ENCODE data around the gene COPS7A. TPM values are rescaled to one million over a fixed set of nuclear protein-coding genes. Genes with fewer than 3 reads are reported as not detected.
A peak's percentile ranks its signal among the peaks of the same experiment; 100 is the strongest.

COPS7A gene
- total RNA-seq, 1 experiment from 2014 or later: 67.8 TPM

DNA sequence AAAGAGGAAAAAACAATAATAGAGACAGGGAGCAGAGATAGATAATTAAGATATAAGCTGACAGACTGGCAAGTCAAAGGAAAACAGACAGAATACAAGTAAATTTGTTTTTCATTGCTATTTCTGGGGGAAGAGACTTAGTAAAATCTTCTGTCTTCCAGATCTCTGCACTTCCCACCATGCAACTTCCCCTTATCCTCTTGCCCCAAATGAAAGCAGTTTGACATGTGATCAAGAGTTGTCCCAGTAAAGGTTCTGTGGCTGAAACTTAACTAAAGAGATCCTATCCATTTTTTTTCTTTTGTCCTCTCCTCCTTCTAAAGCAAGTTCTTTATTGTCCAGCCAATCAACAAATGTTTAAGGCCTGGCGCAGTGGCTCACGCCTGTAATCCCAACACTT is 30.6 kb downstream of the COPS7A start:
- Histone ChIP-seq H3K36me3 (ENCODE audit: control insufficient read depth in 1 of 2, insufficient read depth in 2 of 2, low read length in 2 of 2) (peaks cover 18 to 25% of the 10 kb centered on the region in 2 experiments; a peak in 3 of 4 replicates), H3K9me2 (ENCODE audit: insufficient read depth) (no peaks in the 10 kb centered on the region), H3K79me2 (ENCODE audit: insufficient read depth, low read length) (peaks cover 31% of the 10 kb centered on the region), H3K4me2 (ENCODE audit: low read length) (no peak overlapping the region), H3K9ac (ENCODE audit: low read length) (no peak overlapping the region), H3K27ac (ENCODE audit: low read depth, low read length) (0 out of 2 replicates have a peak overlapping the region, but pooled peaks have one; percentile 92), H2AFZ (ENCODE audit: low read depth, low read length, poor library complexity, severe bottlenecking) (no peak overlapping the region), H3K9me3 (ENCODE audit: control insufficient read depth in 1 of 2, insufficient read depth in 1 of 2, low read depth in 1 of 2, low read length in 2 of 2) (no peaks in the 10 kb centered on the region), H3K27me3 (ENCODE audit: insufficient read depth, low read length) (no peaks in the 10 kb centered on the region), H4K20me1 (ENCODE audit: insufficient read depth) (no peaks in the 10 kb centered on the region), H3K4me3 (replicated peaks in 1 of 2; ENCODE audit: low read depth in 1 of 2, low read length in 2 of 2) (no peak overlapping the region), H3K4me1 (ENCODE audit: control insufficient read depth in 1 of 2, insufficient read depth in 2 of 2, low read length in 2 of 2) (peaks cover 14 to 38% of the 10 kb centered on the region in 2 experiments; a peak in 3 of 4 replicates)
- CTCF ChIA-PET: interaction anchor here (0.5 to 4.6 kb wide), 20 partner anchors 8 to 283 kb away, joined by 3 to 53 read pairs (median 10); partner anchors contain the start of genes CDCA3, COPS7A, LAG3 and P3H3
- TF ChIP-seq, protein P1, sequence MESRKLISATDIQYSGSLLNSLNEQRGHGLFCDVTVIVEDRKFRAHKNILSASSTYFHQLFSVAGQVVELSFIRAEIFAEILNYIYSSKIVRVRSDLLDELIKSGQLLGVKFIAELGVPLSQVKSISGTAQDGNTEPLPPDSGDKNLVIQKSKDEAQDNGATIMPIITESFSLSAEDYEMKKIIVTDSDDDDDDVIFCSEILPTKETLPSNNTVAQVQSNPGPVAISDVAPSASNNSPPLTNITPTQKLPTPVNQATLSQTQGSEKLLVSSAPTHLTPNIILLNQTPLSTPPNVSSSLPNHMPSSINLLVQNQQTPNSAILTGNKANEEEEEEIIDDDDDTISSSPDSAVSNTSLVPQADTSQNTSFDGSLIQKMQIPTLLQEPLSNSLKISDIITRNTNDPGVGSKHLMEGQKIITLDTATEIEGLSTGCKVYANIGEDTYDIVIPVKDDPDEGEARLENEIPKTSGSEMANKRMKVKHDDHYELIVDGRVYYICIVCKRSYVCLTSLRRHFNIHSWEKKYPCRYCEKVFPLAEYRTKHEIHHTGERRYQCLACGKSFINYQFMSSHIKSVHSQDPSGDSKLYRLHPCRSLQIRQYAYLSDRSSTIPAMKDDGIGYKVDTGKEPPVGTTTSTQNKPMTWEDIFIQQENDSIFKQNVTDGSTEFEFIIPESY (IDR thresholded peaks at IDR 0.05; ENCODE audit: extremely low read depth, insufficient replicate concordance, low read length): no peak
- TF ChIP-seq POLR2A (IDR thresholded peaks at IDR 0.05; ENCODE audit: borderline replicate concordance, extremely low read depth, insufficient read depth, insufficient read length) (no peak), TCF7L2 (IDR thresholded peaks at IDR 0.05; ENCODE audit: borderline replicate concordance, extremely low read depth, insufficient read depth, insufficient read length) (no peak), EZH2 (IDR thresholded peaks at IDR 0.05) (no peak), JUND (IDR thresholded peaks at IDR 0.05) (no peak), SIN3A (IDR thresholded peaks at IDR 0.05; ENCODE audit: low read depth) (no peak), SP1 (IDR thresholded peaks at IDR 0.05; ENCODE audit: low read depth) (no peak), SRF (IDR thresholded peaks at IDR 0.05; ENCODE audit: low read depth) (no peak), YY1 (IDR thresholded peaks at IDR 0.05; ENCODE audit: extremely low read depth, insufficient replicate concordance, low read depth, low read length) (no peak), ZNF274 (IDR thresholded peaks at IDR 0.05; ENCODE audit: low read depth, low read length) (no peak), ELF1 (IDR thresholded peaks at IDR 0.05; ENCODE audit: borderline replicate concordance, low read depth) (no peak), CEBPB (IDR thresholded peaks at IDR 0.05; ENCODE audit: low read depth) (no peak), FOSL1 (IDR thresholded peaks at IDR 0.05; ENCODE audit: low read depth) (no peak), RAD21 (IDR thresholded peaks at IDR 0.05; ENCODE audit: low read depth) (no peak), EZH2phosphoT487 (IDR thresholded peaks at IDR 0.05; ENCODE audit: borderline replicate concordance) (no peak), EGR1 (IDR thresholded peaks at IDR 0.05; ENCODE audit: low read depth) (no peak)
- TF ChIP-seq, protein P2, sequence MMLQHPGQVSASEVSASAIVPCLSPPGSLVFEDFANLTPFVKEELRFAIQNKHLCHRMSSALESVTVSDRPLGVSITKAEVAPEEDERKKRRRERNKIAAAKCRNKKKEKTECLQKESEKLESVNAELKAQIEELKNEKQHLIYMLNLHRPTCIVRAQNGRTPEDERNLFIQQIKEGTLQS (IDR thresholded peaks at IDR 0.05): no peak
- TF ChIP-seq, protein P3, sequence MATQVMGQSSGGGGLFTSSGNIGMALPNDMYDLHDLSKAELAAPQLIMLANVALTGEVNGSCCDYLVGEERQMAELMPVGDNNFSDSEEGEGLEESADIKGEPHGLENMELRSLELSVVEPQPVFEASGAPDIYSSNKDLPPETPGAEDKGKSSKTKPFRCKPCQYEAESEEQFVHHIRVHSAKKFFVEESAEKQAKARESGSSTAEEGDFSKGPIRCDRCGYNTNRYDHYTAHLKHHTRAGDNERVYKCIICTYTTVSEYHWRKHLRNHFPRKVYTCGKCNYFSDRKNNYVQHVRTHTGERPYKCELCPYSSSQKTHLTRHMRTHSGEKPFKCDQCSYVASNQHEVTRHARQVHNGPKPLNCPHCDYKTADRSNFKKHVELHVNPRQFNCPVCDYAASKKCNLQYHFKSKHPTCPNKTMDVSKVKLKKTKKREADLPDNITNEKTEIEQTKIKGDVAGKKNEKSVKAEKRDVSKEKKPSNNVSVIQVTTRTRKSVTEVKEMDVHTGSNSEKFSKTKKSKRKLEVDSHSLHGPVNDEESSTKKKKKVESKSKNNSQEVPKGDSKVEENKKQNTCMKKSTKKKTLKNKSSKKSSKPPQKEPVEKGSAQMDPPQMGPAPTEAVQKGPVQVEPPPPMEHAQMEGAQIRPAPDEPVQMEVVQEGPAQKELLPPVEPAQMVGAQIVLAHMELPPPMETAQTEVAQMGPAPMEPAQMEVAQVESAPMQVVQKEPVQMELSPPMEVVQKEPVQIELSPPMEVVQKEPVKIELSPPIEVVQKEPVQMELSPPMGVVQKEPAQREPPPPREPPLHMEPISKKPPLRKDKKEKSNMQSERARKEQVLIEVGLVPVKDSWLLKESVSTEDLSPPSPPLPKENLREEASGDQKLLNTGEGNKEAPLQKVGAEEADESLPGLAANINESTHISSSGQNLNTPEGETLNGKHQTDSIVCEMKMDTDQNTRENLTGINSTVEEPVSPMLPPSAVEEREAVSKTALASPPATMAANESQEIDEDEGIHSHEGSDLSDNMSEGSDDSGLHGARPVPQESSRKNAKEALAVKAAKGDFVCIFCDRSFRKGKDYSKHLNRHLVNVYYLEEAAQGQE (IDR thresholded peaks at IDR 0.05; ENCODE audit: low read depth): no peak
- TF ChIP-seq, protein P4, sequence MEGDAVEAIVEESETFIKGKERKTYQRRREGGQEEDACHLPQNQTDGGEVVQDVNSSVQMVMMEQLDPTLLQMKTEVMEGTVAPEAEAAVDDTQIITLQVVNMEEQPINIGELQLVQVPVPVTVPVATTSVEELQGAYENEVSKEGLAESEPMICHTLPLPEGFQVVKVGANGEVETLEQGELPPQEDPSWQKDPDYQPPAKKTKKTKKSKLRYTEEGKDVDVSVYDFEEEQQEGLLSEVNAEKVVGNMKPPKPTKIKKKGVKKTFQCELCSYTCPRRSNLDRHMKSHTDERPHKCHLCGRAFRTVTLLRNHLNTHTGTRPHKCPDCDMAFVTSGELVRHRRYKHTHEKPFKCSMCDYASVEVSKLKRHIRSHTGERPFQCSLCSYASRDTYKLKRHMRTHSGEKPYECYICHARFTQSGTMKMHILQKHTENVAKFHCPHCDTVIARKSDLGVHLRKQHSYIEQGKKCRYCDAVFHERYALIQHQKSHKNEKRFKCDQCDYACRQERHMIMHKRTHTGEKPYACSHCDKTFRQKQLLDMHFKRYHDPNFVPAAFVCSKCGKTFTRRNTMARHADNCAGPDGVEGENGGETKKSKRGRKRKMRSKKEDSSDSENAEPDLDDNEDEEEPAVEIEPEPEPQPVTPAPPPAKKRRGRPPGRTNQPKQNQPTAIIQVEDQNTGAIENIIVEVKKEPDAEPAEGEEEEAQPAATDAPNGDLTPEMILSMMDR (IDR thresholded peaks at IDR 0.05 in 2 of 3, conservative IDR thresholded peaks at IDR 0.05 in 1 of 3; ENCODE audit: borderline replicate concordance in 1 of 3, insufficient read depth in 1 of 3, low read depth in 2 of 3, low read length in 2 of 3): no peak
- TF ChIP-seq, protein P5, sequence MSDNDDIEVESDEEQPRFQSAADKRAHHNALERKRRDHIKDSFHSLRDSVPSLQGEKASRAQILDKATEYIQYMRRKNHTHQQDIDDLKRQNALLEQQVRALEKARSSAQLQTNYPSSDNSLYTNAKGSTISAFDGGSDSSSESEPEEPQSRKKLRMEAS (IDR thresholded peaks at IDR 0.05): no peak
- intact Hi-C loops (cut with micrococcal nuclease): loop anchor here (5.0 kb wide), 1 partner anchor 208 kb away; no protein-coding TSS in a partner anchor
- RAD21 ChIA-PET (ENCODE audit: low non-redundant PET in 1 of 2, low total read pairs in 2 of 2, uncharacterized antibody in 2 of 2, unreplicated experiment in 2 of 2): interaction anchor here (1.2 to 2.9 kb wide), 2 partner anchors 11 to 15 kb away, joined by 4 to 15 read pairs; partner anchors contain the start of gene PTMS (in 1 of the 2)
- POLR2A ChIA-PET: interaction anchor here (1.1 to 3.3 kb wide), 7 partner anchors 8 to 114 kb away, joined by 4 to 41 read pairs (median 7); partner anchors contain the start of genes COPS7A, PTMS and TPI1
- ATAC-seq: no peak
- DNase-seq (ENCODE audit: low read depth, low spot score): no peak
- no TSS peak for BruUV-seq (replicated peaks)

Measured in HCT116 (cell line).